Muscle of leg (tissue), 11 donors: ENCODE results near the gene MAPK11. TPM values are rescaled to one million over a fixed set of nuclear protein-coding genes. Genes with fewer than 3 reads are reported as not detected.

Experiments
- DNase-seq: peaks from one replicate; pipeline ENCODE4 v3.0.0; 2013
- H3K27ac ChIP-seq: one replicate; pipeline ENCODE4 v1.5.1; 2013; ENCODE audit warnings: mild to moderate bottlenecking, low read length, control low read depth
- H3K27me3 ChIP-seq: one replicate; pipeline ENCODE4 v1.6.1; 2013; ENCODE audit warnings: low read length; ENCODE audit not compliant: control insufficient read depth, insufficient read depth
- H3K36me3 ChIP-seq: one replicate; pipeline ENCODE4 v1.6.1; 2013; ENCODE audit warnings: low read length; ENCODE audit not compliant: control insufficient read depth, insufficient read depth
- H3K4me1 ChIP-seq: one replicate; pipeline ENCODE4 v1.6.1; 2013; ENCODE audit warnings: low read length; ENCODE audit not compliant: control insufficient read depth, insufficient read depth
- H3K4me3 ChIP-seq: one replicate; pipeline ENCODE4 v1.5.1; 2013; ENCODE audit warnings: low read length, control low read depth
- H3K9me3 ChIP-seq: replicated peaks from 2 replicates; pipeline ENCODE4 v1.6.1; 2013; ENCODE audit warnings: low read depth, low read length; ENCODE audit not compliant: control insufficient read depth
- WGBS: methylation state at CpG from one replicate; pipeline ENCODE4 v1.1.5; 2013; ENCODE audit warnings: missing lambda C conversion rate; ENCODE audit not compliant: insufficient coverage; 5-methylcytosine and 5-hydroxymethylcytosine counted together
- polyA plus RNA-seq, 8 donors: library from polyadenylated mRNA; unstranded; fragments of 120-200 nt; gene quantifications; one replicate each; pipeline versions ENCODE4 v1.2.1 to v1.2.3, GENCODE V29; 2013; ENCODE audit warnings: inconsistent platforms in 1 of 8, low replicate concordance in 1 of 8; ENCODE audit not compliant: insufficient read length in 8 of 8, insufficient read depth in 1 of 8
- total RNA-seq: library from RNA; stranded (reverse); fragments of 120-200 nt; gene quantifications from one replicate; pipeline ENCODE4 v1.2.4, GENCODE V29; 2013

Gene MAPK11
- total and polyA plus RNA-seq, 9 donors, result 4.5 to 8.7 (median 6.8) TPM

- Histone ChIP-seq H3K4me3 (peak overlapping the region; percentile 43), H3K27ac (peak overlapping the region; percentile 51), H3K9me3 (no peaks in the 10 kb centered on the region), H3K4me1 (peaks cover 49% of the 10 kb centered on the region), H3K36me3 (peaks cover 14% of the 10 kb centered on the region), H3K27me3 (peaks cover 57% of the 10 kb centered on the region)
- WGBS, result 2% methylated on average over 49 of the region's 53 CpGs
- peak; percentile 75 for DNase-seq
Observed at GRCh38 chr22:50270666-50271394, 650 bp upstream of the MAPK11 start.

GRCh38 chr22:50269573-50269969 lies 609 bp downstream of the MAPK11 start:
- peak overlapping the region; percentile 55 for H3K27ac ChIP-seq
- DNase-seq, result no peak
- H3K4me1 ChIP-seq, result peaks cover 46% of the 10 kb centered on the region
- peaks cover 4% of the 10 kb centered on the region for H3K36me3 ChIP-seq
- peak overlapping the region; percentile 27 for H3K4me3 ChIP-seq
- no peaks in the 10 kb centered on the region for H3K9me3 ChIP-seq
- 0% methylated on average over 8 of the region's 18 CpGs for WGBS
- peaks cover 59% of the 10 kb centered on the region for H3K27me3 ChIP-seq

- Histone ChIP-seq H3K27me3 (peaks cover 59% of the 10 kb centered on the region), H3K27ac (no peak overlapping the region), H3K4me3 (no peak overlapping the region), H3K4me1 (peaks cover 43% of the 10 kb centered on the region), H3K36me3 (no peaks in the 10 kb centered on the region), H3K9me3 (no peaks in the 10 kb centered on the region)
- no peak for DNase-seq
- 52% methylated on average over 6 of the region's 9 CpGs for WGBS
Observed at GRCh38 chr22:50268655-50269113, 1.5 kb downstream of the MAPK11 start.

- Histone ChIP-seq H3K36me3 (no peaks in the 10 kb centered on the region), H3K27ac (no peak overlapping the region), H3K4me3 (no peak overlapping the region), H3K4me1 (peaks cover 49% of the 10 kb centered on the region), H3K27me3 (peaks cover 59% of the 10 kb centered on the region), H3K9me3 (no peaks in the 10 kb centered on the region)
- peak; percentile 66 for DNase-seq
- WGBS, result 6% methylated on average over 63 of the region's 75 CpGs
Observed at GRCh38 chr22:50267591-50268390, 2.4 kb downstream of the MAPK11 start.

- H3K4me3 ChIP-seq, result no peak overlapping the region
- H3K4me1 ChIP-seq, result peaks cover 55% of the 10 kb centered on the region
- H3K9me3 ChIP-seq, result no peaks in the 10 kb centered on the region
- 63% methylated on average over 28 of the region's 37 CpGs for WGBS
- no peaks in the 10 kb centered on the region for H3K36me3 ChIP-seq
- H3K27me3 ChIP-seq, result peaks cover 59% of the 10 kb centered on the region
- DNase-seq, result no peak
- H3K27ac ChIP-seq, result no peak overlapping the region
Observed at GRCh38 chr22:50266994-50267393, 3.2 kb downstream of the MAPK11 start.

- Histone ChIP-seq H3K27me3 (peaks cover 43% of the 10 kb centered on the region), H3K4me1 (peaks cover 51% of the 10 kb centered on the region)
- 81% methylated on average over 13 of the region's 15 CpGs for WGBS
Observed at GRCh38 chr22:50264946-50265669, 5.1 kb downstream of the MAPK11 start.

GRCh38 chr22:50264104-50264745 lies 6.0 kb downstream of the MAPK11 start:
- no peak for DNase-seq
- Histone ChIP-seq H3K36me3 (no peaks in the 10 kb centered on the region), H3K27ac (no peak overlapping the region), H3K9me3 (no peaks in the 10 kb centered on the region), H3K4me3 (no peak overlapping the region), H3K27me3 (peaks cover 38% of the 10 kb centered on the region), H3K4me1 (peaks cover 48% of the 10 kb centered on the region)
- 76% methylated on average over 13 of the region's 15 CpGs for WGBS

More at GRCh38 chr22:50264946-50265669, 5.1 kb downstream of the MAPK11 start:
- H3K27ac ChIP-seq, result no peak overlapping the region
- H3K9me3 ChIP-seq, result no peaks in the 10 kb centered on the region
- DNase-seq, result no peak
- no peak overlapping the region for H3K4me3 ChIP-seq
- no peaks in the 10 kb centered on the region for H3K36me3 ChIP-seq

GRCh38 chr22:50262973-50263617 lies 7.1 kb downstream of the MAPK11 start:
- WGBS, result 52% methylated on average over 5 of the region's 9 CpGs
- H3K4me3 ChIP-seq, result no peak overlapping the region
- H3K27me3 ChIP-seq, result peaks cover 26% of the 10 kb centered on the region

GRCh38 chr22:50262460-50262911 lies 7.7 kb downstream of the MAPK11 start:
- no peak overlapping the region for H3K27ac ChIP-seq
- peaks cover 46% of the 10 kb centered on the region for H3K4me1 ChIP-seq
- H3K36me3 ChIP-seq, result no peaks in the 10 kb centered on the region
- WGBS, result 65% methylated on average over 7 of the region's 7 CpGs
- DNase-seq, result no peak
- H3K4me3 ChIP-seq, result no peak overlapping the region
- peaks cover 24% of the 10 kb centered on the region for H3K27me3 ChIP-seq
- H3K9me3 ChIP-seq, result no peaks in the 10 kb centered on the region

More at GRCh38 chr22:50262973-50263617, 7.1 kb downstream of the MAPK11 start:
- H3K4me1 ChIP-seq, result peaks cover 48% of the 10 kb centered on the region
- no peaks in the 10 kb centered on the region for H3K36me3 ChIP-seq
- no peaks in the 10 kb centered on the region for H3K9me3 ChIP-seq
- H3K27ac ChIP-seq, result no peak overlapping the region
- no peak for DNase-seq
